Eye (tissue), 1 donor: Measurements from ENCODE around the gene TMEM237.
"Not testable (repeated sequence)": the region's sequence is repeated elsewhere in the genome, so short reads cannot be mapped to it uniquely, and the experiment has no call there.

Source experiments
- DNase-seq: peaks from one replicate; pipeline ENCODE4 v3.0.0-alpha.2; 2015

Gene TMEM237

GRCh38 chr2:201643216-201643890 is at the start of gene TMEM237:
TMEM237 (minus strand) TSS chr2:201643503; CDS start chr2:201643400, 103 bp downstream.
- DNase-seq = peak; percentile 80

DNA sequence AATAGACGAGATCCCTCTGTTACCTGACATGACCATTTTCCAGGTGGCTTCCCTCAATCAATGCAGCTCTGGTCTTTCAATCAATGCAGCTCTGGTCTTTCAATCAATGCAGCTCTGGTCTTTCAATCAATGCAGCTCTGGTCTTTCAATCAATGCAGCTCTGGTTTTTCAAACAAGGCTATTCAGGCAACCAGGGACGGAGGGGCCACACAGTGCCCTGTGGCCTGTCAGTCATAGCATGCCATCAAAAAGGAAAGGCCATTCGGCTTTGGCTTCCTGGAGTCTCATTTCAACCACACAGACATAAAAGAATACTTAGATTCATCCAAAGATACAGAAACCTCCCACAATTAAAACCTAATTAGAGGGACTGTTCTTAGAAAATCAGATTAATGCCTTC is 41.9 kb upstream of the TMEM237 start:
- DNase-seq = no peak

GRCh38 chr2:201680743-201681142 is 37.4 kb upstream of the TMEM237 start:
- no peak for DNase-seq

GRCh38 chr2:201678401-201678800 is 35.1 kb upstream of the TMEM237 start:
- DNase-seq = no peak

DNA sequence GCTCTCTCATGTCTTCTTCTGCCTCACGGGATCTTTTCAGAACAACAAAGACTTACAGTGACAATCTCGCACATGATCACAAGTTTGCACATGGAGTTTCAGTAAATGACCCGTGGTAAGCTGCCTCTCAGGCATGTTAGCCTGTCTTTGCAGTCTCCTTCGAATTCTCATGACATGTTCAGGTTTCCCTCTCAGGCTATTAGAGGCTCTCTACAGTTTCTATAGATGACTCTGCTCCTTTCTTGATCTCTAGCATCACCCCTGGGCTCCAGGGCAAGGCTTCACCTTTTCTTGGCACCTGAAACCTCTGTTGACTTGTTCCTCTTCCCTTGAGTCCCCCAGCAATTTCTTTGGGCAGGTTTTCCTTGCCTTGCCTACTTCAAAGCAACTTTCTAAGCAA is 32.2 kb upstream of the TMEM237 start:
- no peak for DNase-seq

DNA sequence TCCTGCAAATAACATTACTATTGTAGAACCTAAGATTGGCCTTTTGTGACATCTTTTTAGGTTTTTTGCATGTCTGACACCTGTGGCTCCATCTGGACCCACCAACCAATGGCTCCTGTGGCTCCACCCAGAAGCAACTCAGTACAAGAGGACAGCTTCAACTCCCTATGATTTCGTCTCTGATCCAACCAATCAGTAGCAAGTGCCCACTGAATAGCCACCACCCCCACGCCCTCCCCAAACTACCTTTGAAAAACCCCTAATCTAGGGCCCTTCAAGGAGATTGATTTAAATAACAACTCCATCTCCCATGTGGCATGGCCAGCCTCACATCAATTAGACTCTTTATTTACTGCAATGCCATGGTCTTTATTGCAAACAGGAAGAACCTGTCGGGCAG is 31.5 kb upstream of the TMEM237 start:
- DNase-seq = no peak

- DNase-seq = no peak
Measured at GRCh38 chr2:201674298-201674697, 31.0 kb upstream of the TMEM237 start.

GRCh38 chr2:201673546-201673945 is 30.2 kb upstream of the TMEM237 start:
- DNase-seq = no peak

DNA sequence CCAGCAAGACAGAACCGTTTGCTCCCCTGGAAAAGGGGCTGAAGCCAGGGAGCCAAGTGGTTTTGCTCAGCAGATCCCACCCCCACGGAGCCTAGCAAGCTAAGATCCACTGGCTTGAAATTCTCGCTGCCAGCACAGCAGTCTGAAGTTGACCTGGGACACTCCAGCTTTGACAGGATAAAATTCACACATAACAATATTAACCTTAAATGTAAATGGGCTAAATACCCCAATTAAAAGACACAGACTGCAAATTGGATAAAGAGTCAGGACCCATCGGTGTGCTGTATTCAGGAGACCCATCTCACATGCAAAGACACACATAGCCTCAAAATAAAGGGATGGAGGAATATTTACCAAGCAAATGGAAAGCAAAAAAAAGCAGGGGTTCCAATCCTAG is 27.9 kb upstream of the TMEM237 start:
- DNase-seq = not testable (repeated sequence)

GRCh38 chr2:201669865-201670264 is 26.6 kb upstream of the TMEM237 start:
- no peak for DNase-seq

GRCh38 chr2:201668402-201668910 is 25.2 kb upstream of the TMEM237 start:
- DNase-seq = no peak

DNA sequence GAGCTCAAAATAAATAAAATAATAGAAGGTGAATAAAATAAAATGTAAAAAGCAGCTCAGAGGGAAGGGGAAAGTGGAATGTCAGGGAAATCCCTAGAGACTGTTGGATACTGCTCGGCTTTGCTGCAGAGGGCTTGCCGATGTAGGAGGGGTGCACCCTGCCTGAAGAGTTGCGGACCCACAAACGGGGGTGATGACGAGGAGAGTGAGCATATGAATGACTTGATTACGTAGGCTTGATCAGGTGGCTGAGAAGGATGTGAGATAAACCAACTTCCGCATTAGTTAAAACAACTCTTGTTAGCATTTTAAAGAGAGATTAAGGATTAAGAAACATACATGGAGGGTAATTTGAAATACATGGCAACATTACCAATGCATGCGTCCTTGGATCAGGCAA is 21.0 kb upstream of the TMEM237 start:
- DNase-seq = no peak

GRCh38 chr2:201661366-201661765 is 18.1 kb upstream of the TMEM237 start:
- DNase-seq = no peak

GRCh38 chr2:201660293-201660895 is 17.1 kb upstream of the TMEM237 start:
- DNase-seq = no peak

GRCh38 chr2:201656740-201657139 is 13.4 kb upstream of the TMEM237 start:
- DNase-seq = no peak

DNA sequence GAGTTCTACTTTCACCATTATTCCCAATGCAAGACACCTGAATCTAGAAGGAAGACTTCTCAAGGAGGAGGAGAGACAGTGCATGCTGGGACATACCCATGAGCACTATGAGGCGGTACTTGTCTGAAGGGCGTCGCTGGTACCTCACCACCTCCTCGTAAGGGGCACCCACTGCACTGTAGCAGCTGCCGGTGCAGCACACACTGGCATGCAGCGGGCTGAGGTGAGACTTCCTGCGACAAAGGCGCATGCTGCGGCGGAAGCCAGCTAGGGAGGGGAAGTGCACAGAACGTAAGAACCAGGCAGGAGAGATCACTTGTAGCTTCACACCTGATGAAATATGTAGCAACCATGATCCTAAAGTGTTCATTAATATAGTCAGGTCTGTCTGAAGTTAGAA is 12.8 kb upstream of the TMEM237 start:
- no peak for DNase-seq

DNA sequence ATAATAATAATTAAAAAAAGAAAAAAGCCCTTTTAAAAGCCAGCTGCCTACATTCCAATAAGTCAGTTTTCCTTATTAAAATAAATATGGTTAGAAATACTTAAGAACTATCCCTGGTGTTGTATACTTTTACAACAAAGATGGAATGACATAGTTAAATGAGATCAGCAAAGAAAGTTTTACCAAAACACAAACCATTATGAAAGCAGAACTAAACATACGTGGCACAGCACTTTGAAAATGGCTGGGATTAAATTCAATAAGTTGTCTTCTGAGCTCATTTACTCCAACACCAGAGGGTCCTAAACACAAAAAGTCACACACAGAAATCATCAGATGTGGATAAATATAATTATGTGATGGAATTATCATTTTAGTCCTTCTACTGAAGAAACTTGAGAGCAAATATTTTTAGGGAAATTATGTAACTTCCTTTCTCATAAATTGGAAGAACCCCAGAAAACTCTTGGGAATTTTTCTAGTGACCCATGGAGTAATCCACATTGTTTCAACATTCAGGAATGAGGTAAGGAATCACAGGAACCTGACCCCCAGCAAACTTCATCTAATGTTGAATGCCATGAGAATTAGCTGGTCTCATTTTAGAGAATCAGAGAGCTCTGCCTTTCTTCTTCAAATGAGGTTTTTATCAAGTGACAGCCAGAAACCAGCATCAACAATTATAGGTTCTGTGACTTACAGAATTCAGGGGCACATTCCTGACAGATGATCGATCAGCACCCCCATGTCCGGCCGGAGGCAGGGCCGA is 11.5 kb upstream of the TMEM237 start:
- DNase-seq = no peak

DNA sequence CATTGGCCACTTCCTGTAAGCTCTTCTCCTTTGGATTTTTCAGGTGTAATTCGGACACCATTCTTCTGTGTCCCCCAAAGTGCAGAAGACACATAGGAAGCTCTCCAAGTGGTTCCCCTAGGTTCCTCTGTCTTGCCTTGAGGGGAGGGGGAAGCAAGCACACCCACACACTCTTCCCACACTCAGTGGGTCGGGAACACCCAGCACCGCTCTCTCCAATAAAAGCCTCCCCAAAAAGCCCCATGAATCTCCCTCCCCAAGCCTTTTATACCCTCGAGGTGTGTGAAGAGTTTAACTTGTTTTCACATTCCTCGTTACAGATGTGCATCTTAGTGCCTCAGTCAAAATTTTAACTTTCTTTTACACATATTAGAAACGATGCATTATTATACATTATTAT is 9.9 kb upstream of the TMEM237 start:
- no peak for DNase-seq

DNA sequence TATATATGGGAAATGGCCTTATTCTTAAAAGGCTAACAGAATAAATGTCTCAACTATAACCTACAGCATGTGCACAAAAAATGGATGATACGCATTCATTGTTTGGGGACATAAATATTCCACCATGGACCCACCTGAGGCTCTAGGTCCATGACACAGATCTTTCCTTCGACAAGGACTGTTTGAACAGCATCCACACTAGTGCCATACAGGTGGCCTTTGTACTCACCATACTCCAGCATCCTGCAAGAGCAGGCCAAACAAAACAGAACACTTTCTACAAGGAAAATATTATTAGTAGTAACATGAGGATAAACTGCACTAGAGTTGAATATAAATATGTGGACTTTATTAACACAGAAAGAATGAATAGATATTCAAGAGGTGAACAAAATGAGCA is 6.1 kb upstream of the TMEM237 start:
- no peak for DNase-seq

DNA sequence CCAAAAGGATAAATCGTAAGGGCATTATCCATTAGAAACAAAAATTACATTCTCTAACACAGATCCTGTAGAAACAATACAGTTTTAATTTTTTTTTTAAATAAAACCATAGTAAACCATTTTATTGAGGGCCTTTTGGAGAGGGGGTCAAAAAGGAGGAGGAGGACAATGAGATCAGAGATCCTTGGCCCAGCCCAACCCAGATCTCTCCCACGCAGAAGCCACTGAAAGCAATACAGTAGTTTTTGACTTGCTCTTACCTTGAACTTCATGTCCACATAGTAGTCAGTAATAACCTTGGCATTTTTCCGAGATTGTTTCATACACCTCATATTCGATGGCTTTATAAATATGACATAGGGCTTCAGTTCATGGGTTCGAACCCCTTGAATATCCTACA is 4.1 kb upstream of the TMEM237 start:
- DNase-seq = no peak

DNA sequence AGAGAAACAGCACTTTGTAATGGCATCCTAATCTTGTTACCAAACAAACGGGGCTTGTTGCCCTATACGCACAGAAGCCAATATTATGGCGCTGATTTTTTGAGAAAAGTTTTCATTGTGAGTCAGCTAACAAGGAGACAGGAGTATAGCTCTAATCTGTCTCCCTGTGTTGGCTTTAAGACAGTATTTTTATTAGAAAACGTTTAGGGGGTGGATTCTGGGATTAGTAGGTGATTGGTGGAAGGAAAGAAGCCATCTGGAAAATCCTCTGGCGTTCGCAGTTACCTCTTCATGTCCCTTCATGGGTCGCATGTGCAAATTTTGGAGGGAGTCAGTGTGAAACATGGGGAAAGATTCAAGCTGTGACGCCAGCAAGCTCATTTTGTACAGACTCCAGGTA is 698 bp upstream of the TMEM237 start:
- peak; percentile 63 for DNase-seq

DNA sequence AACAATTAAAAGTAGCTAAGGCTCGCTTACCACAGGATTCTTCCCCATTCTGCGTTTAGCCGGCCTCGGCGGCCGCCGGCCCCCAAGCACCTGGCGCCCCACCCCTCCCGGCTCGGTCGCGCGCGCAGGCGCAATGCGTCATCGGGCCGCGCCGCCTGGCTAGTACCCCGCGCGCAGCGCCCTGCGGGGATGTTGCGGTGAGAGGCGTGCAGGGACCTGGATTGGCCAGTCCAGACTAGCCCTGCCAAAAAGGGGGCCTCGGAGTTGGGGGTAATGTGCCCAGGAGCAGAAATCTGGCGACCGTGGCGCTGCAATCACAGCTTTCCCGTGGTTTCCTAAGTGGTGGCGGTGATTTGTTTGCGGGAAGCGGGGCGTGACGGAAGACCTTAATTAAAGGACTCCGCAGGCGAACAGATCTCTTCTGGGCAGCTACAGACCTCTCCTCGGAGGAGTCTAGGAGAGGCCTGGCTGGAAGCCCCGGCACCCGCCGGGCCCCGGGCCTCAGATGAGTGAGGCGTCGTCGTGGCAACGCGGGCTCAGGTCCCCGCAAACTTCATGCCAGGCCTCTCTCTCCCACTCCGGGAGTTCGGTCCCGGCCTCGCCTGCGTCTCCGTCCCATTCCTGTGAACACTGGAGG is 606 bp downstream of the TMEM237 start:
- peak; percentile 96 for DNase-seq

- no peak for DNase-seq
Measured at GRCh38 chr2:201642086-201642578, 1.2 kb downstream of the TMEM237 start.
